Smooth muscle cell (in vitro differentiated cells): ENCODE measurements around the gene DOCK1. TPM values are rescaled to one million over a fixed set of nuclear protein-coding genes. Genes with fewer than 3 reads are reported as not detected.

Source experiments
- DNase-seq: peaks from one replicate; lab custom pipeline; 2025; ENCODE audit not compliant: unreplicated experiment; lab: John Stamatoyannopoulos, UW
- H2AFZ ChIP-seq: fragments of 200-600 bp; sonication (generic); 2 replicates; pipeline ENCODE4 v1.6.0; 2016; ENCODE audit warnings: antibody characterized with exemption, low read depth, mild to moderate bottlenecking
- H3F3A ChIP-seq: fragments of 200-600 bp; sonication (generic); 2 replicates; pipeline ENCODE4 v1.6.0; 2017; ENCODE audit warnings: antibody characterized with exemption, low read depth
- H3K27ac ChIP-seq: fragments of 200-600 bp; sonication (generic); 2 replicates; pipeline ENCODE4 v1.5.1; 2016; ENCODE audit warnings: low read depth, mild to moderate bottlenecking
- H3K27me3 ChIP-seq: fragments of 200-600 bp; sonication (generic); 2 replicates; pipeline ENCODE4 v1.6.1; 2016; ENCODE audit warnings: low read depth, mild to moderate bottlenecking
- H3K36me3 ChIP-seq: fragments of 200-600 bp; sonication (generic); 2 replicates; pipeline ENCODE4 v1.5.1; 2016; ENCODE audit warnings: low read depth
- H3K4me1 ChIP-seq: fragments of 200-600 bp; sonication (generic); 2 replicates; pipeline ENCODE4 v1.5.1; 2016; ENCODE audit warnings: low read depth
- H3K4me2 ChIP-seq: fragments of 200-600 bp; sonication (generic); 2 replicates; pipeline ENCODE4 v1.6.0; 2016; ENCODE audit warnings: mild to moderate bottlenecking
- H3K4me3 ChIP-seq: fragments of 200-600 bp; sonication (generic); 2 replicates; pipeline ENCODE4 v1.5.1; 2016; ENCODE audit warnings: mild to moderate bottlenecking
- H3K79me2 ChIP-seq: fragments of 200-600 bp; sonication (generic); 2 replicates; pipeline ENCODE4 v1.6.0; 2016; ENCODE audit warnings: low read depth, mild to moderate bottlenecking
- H3K9ac ChIP-seq: fragments of 200-600 bp; sonication (generic); 2 replicates; pipeline ENCODE4 v1.6.0; 2016; ENCODE audit warnings: low read depth
- H3K9me3 ChIP-seq: fragments of 200-600 bp; sonication (generic); replicated peaks from 2 replicates; pipeline ENCODE4 v1.5.1; 2016; ENCODE audit warnings: low read depth
- H4K20me1 ChIP-seq: fragments of 200-600 bp; sonication (generic); 2 replicates; pipeline ENCODE4 v1.6.0; 2016; ENCODE audit warnings: low read depth
- CTCF ChIP-seq: fragments of 200-600 bp; sonication (generic); IDR thresholded peaks from 2 replicates; pipeline ENCODE4 v1.5.1; 2017; ENCODE audit warnings: borderline replicate concordance, mild to moderate bottlenecking, antibody characterized with exemption; ENCODE audit not compliant: insufficient read depth, poor library complexity, severe bottlenecking
- WGBS: methylation state at CpG from one replicate; pipeline ENCODE4 v1.1.7; 2016; ENCODE audit warnings: low lambda C conversion rate; 5-methylcytosine and 5-hydroxymethylcytosine counted together
- polyA plus RNA-seq: library from polyadenylated mRNA; unstranded; fragments of >200 nt; fragmentation: Nextera tagmentation; extraction: Ambion mirVana; gene quantifications from 2 replicates; pipeline ENCODE4 v1.2.1, GENCODE V29; 2016
- total RNA-seq: library from RNA; depleted of rRNA; stranded (reverse); fragments of >200 nt; gene quantifications from 2 replicates; pipeline ENCODE4 v1.2.3, GENCODE V29; 2014

Gene DOCK1
- total and polyA plus RNA-seq, 2 experiments from 2014 or later = 18.4 to 37.1 TPM

- H3K79me2 ChIP-seq = no peaks in the 10 kb centered on the region
- no peak overlapping the region for H3K4me3 ChIP-seq
- no peaks in the 10 kb centered on the region for H3K4me1 ChIP-seq
- no peak overlapping the region for H3K27ac ChIP-seq
- peaks cover 9% of the 10 kb centered on the region for H3K27me3 ChIP-seq
- no peaks in the 10 kb centered on the region for H3K9me3 ChIP-seq
- H3K36me3 ChIP-seq = no peaks in the 10 kb centered on the region
- H3K9ac ChIP-seq = no peak overlapping the region
- H2AFZ ChIP-seq = no peak overlapping the region
- peaks cover 73% of the 10 kb centered on the region for H4K20me1 ChIP-seq
- H3F3A ChIP-seq = no peaks in the 10 kb centered on the region
- no peak overlapping the region for H3K4me2 ChIP-seq
- DNase-seq = no peak
- TF ChIP-seq CTCF = no peak
Observed at GRCh38 chr10:127189226-127189625, 284.0 kb downstream of the DOCK1 start.

DNA sequence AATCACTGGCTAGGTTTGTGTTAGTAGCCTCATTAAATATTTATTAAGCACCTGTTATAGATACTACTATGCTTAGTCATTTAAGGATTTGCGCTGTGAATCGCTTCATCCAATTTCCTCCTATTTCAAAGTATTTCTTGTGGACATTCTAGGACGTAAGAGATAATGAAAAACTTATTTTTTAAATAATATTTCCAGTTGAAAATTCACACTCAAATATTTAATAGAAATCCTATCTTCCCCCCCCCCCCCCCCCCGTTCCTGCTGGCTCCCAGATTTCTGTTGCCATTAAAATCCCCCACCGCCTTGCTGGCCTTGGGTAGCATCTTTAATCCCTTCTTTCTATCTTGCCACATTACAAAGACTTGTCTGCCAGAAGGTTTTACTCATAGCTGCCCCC lies 285.2 kb downstream of the DOCK1 start:
- Histone ChIP-seq H3K36me3 (no peaks in the 10 kb centered on the region), H2AFZ (no peak overlapping the region), H3K4me2 (no peak overlapping the region), H3K79me2 (no peaks in the 10 kb centered on the region), H4K20me1 (peaks cover 76% of the 10 kb centered on the region), H3K9me3 (no peaks in the 10 kb centered on the region), H3K9ac (no peak overlapping the region), H3F3A (no peaks in the 10 kb centered on the region), H3K27ac (no peak overlapping the region), H3K27me3 (peaks cover 21% of the 10 kb centered on the region), H3K4me1 (peaks cover 5% of the 10 kb centered on the region), H3K4me3 (no peak overlapping the region)
- no peak for DNase-seq
- TF ChIP-seq CTCF = no peak
- 77% methylated on average over 5 of the region's 5 CpGs for WGBS

GRCh38 chr10:127193125-127193524 lies 287.9 kb downstream of the DOCK1 start:
- no peak for DNase-seq
- Histone ChIP-seq H3K4me2 (no peak overlapping the region), H3K4me3 (no peak overlapping the region), H3K27ac (no peak overlapping the region), H2AFZ (no peak overlapping the region), H3K4me1 (peaks cover 13% of the 10 kb centered on the region), H3K27me3 (peaks cover 25% of the 10 kb centered on the region), H3F3A (no peaks in the 10 kb centered on the region), H3K36me3 (no peaks in the 10 kb centered on the region), H3K9ac (no peak overlapping the region), H3K9me3 (no peaks in the 10 kb centered on the region), H3K79me2 (no peaks in the 10 kb centered on the region), H4K20me1 (peaks cover 94% of the 10 kb centered on the region)
- TF ChIP-seq CTCF = no peak
- WGBS = 38% methylated on average over 7 of the region's 7 CpGs

DNA sequence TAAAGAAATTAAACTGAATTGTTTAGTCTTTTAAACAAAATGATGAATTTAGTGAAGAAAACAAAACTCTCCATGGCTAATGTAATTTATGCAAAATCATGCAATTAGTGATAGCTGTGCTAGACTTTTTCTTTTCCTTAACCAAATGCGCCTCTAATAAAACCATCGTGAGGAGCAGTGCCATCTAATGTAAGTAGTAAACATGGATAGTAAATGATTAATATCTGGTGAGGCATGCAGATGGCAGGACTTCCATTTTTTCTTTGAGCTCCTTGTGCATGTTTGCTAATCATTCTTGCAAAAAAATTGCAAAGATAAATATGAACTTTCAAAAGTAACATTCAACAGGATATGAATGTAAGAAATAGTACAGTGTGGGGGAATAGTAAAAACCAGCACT lies 288.9 kb downstream of the DOCK1 start:
- no peaks in the 10 kb centered on the region for H3K36me3 ChIP-seq
- H3K27ac ChIP-seq = no peak overlapping the region
- TF ChIP-seq CTCF = no peak
- H3F3A ChIP-seq = no peaks in the 10 kb centered on the region
- H3K9me3 ChIP-seq = no peaks in the 10 kb centered on the region
- H3K79me2 ChIP-seq = no peaks in the 10 kb centered on the region
- DNase-seq = no peak
- H3K4me3 ChIP-seq = no peak overlapping the region
- H3K9ac ChIP-seq = no peak overlapping the region
- WGBS = 78% methylated on average over 2 of the region's 2 CpGs
- H2AFZ ChIP-seq = no peak overlapping the region
- no peak overlapping the region for H3K4me2 ChIP-seq
- H3K27me3 ChIP-seq = peaks cover 25% of the 10 kb centered on the region
- peaks cover 92% of the 10 kb centered on the region for H4K20me1 ChIP-seq
- peaks cover 13% of the 10 kb centered on the region for H3K4me1 ChIP-seq
